Astrocyte (in vitro differentiated cells and primary cell): Measurements from ENCODE around the gene GLIPR2.

Experiments
- CTCF ChIP-seq: IDR thresholded peaks from 2 replicates; pipeline ENCODE4 v1.5.1; 2011; ENCODE audit warnings: low read depth, mild to moderate bottlenecking, inconsistent platforms, low read length, moderate library complexity; ENCODE audit not compliant: insufficient read depth
- EZH2 ChIP-seq: IDR thresholded peaks from 2 replicates; pipeline ENCODE4 v1.6.1; 2012; ENCODE audit warnings: mild to moderate bottlenecking, low read length, inconsistent platforms; ENCODE audit not compliant: insufficient read depth

DNA sequence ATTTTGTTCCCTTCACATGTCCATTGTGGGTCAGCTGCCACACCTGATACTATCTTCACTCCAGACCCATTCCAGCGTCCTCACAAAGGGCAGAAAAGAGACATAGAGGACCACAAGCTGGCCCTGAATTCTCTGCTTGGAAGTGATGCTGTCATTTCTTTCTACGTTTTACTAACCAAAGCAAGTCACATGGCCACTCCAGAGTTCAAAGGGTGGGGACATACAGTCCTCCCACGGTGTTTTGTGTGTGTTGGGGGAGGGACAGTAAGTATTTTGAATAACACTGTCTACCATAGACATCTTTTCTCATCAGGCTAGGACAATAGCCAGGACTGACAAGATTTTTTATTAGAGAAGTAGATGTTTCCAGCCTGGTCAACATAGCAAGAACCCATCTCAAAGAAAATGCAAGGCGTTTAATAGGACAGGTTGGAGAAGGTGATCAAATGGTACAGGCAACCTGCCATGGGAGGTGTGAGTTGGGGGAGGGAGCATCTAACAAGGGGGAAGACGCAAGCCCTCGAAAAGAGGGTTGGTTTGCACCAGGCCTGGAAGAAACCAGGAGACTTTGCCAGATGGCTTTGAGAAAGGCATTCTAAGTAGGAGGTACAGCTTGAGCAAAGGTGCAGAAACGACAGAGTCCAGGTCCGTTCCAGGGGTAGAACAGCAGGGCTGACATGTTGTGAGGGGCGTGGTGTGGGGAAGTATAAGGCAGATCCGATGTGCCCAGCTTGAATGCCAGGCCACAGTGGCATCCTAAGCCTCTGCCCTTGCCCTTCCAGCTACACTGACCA lies 11.3 kb upstream of the GLIPR2 start:
- TF ChIP-seq CTCF: no peak
- TF ChIP-seq EZH2: no peak
